Stimulated activated CD8-positive, alpha-beta memory T cell treated with anti-CD3 and anti-CD28 coated beads, Interleukin-4, amount 100 ng/mL, for 48 hours (primary cell): ENCODE measurements around the gene PDE1A.

Experiments
- DNase-seq: peaks from one replicate; pipeline ENCODE4 v3.0.0-alpha.2; 2020

PDE1A gene

GRCh38 chr2:182113334-182113733 lies 313.5 kb downstream of the PDE1A start:
- DNase-seq: no peak

- DNase-seq: no peak
Observed at GRCh38 chr2:182110347-182110746, 316.5 kb downstream of the PDE1A start.

- DNase-seq: no peak
Observed at GRCh38 chr2:182103526-182103925, 323.3 kb downstream of the PDE1A start.

GRCh38 chr2:182101263-182101662 lies 325.6 kb downstream of the PDE1A start:
- no peak for DNase-seq

- DNase-seq: no peak
Observed at GRCh38 chr2:182098648-182099047, 328.2 kb downstream of the PDE1A start.

- DNase-seq: no peak
Observed at GRCh38 chr2:182097571-182098164, 329.2 kb downstream of the PDE1A start.

- no peak for DNase-seq
Observed at GRCh38 chr2:182090486-182090885, 336.4 kb downstream of the PDE1A start.
